ENCODE results near the gene C1D.
"Not testable (repeated sequence)": the region's sequence is repeated elsewhere in the genome, so short reads cannot be mapped to it uniquely, and the experiment has no call there.

The C1D gene

GRCh38 chr2:68074050-68074449, 11.2 kb upstream of the C1D start:
- H3K27me3 ChIP-seq (replicated peaks; ENCODE audit: control insufficient read depth, insufficient read depth, low read length), result no peaks in the 10 kb centered on the region; the same call in 1 of the 2 replicates
- H3K4me3 ChIP-seq (replicated peaks; ENCODE audit: low read depth, low read length), result no peak overlapping the region
- DNase-seq (ENCODE audit: extremely low read depth, insufficient read length), result no peak
- TF ChIP-seq, protein P1, sequence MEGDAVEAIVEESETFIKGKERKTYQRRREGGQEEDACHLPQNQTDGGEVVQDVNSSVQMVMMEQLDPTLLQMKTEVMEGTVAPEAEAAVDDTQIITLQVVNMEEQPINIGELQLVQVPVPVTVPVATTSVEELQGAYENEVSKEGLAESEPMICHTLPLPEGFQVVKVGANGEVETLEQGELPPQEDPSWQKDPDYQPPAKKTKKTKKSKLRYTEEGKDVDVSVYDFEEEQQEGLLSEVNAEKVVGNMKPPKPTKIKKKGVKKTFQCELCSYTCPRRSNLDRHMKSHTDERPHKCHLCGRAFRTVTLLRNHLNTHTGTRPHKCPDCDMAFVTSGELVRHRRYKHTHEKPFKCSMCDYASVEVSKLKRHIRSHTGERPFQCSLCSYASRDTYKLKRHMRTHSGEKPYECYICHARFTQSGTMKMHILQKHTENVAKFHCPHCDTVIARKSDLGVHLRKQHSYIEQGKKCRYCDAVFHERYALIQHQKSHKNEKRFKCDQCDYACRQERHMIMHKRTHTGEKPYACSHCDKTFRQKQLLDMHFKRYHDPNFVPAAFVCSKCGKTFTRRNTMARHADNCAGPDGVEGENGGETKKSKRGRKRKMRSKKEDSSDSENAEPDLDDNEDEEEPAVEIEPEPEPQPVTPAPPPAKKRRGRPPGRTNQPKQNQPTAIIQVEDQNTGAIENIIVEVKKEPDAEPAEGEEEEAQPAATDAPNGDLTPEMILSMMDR (IDR thresholded peaks at IDR 0.05; ENCODE audit: insufficient read depth, low read length, poor library complexity, severe bottlenecking), result no peak
- no peaks in the 10 kb centered on the region for H3K36me3 ChIP-seq (ENCODE audit: control insufficient read depth, insufficient read depth, low read length)

GRCh38 chr2:68063797-68064646, 1.2 kb upstream of the C1D start:
- H3K27me3 ChIP-seq (replicated peaks; ENCODE audit: control insufficient read depth, insufficient read depth, low read length); H3K36me3 ChIP-seq (ENCODE audit: control insufficient read depth, insufficient read depth, low read length); DNase-seq (ENCODE audit: extremely low read depth, insufficient read length); H3K4me3 ChIP-seq (replicated peaks; ENCODE audit: low read depth, low read length): not testable (repeated sequence)

DNA sequence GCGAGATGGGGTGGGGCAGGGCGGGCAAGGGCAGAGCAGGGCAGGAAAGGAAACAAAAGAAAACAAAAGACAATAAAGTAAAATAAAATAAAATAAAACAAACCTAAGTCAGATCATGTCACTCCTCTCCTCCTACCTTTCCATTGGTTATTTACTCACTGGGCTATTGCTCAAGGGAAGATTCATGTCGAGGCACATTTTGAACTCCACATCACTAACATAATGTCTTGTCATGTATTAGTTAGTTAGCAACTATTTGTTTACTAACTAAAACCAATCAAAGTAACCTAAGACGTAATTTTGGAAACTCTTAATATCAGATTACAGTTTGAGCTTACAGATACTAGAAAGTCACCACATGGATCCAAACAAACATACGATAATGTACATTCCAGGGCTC, 2.2 kb downstream of the C1D start:
- no peak for DNase-seq (ENCODE audit: extremely low read depth, insufficient read length)
- H3K27me3 ChIP-seq (replicated peaks; ENCODE audit: control insufficient read depth, insufficient read depth, low read length), result no peaks in the 10 kb centered on the region
- H3K36me3 ChIP-seq (ENCODE audit: control insufficient read depth, insufficient read depth, low read length), result no peaks in the 10 kb centered on the region
- TF ChIP-seq, protein P1 (IDR thresholded peaks at IDR 0.05; ENCODE audit: insufficient read depth, low read length, poor library complexity, severe bottlenecking), result no peak
- H3K4me3 ChIP-seq (replicated peaks; ENCODE audit: low read depth, low read length), result no peak overlapping the region

DNA sequence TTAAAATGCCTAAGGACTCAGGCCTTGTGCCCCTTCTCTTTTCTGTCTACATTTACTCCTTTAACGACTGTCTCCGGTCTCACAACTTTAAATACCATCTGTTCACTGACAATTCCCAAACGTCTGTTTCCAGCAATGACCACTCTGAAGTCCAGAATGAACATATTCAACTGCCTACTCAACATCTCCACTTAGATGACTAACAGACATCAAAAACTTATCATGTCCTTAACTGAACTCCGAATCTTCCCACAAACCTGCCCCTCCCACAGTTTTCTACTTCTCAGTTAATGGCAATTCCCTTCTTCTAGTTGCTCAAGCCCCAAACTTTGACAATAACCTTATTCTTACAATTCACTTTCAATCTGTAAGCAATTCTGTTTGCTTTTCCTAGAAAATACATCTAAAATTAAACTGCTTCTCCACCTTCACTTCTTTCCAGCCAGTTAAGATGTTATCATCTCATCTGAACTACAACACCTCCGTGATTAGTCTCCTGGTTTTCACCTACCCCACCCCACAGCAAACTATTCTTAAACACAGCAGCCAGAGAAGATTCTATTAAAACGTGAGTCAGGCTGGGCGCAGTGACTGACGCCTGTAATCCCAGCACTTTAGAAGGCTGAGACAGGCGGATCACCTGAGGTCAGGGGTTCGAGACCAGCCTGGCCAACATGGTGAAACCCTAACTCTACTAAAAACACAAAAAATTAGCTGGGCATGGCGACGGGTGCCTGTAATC, 2.8 kb downstream of the C1D start:
- Histone ChIP-seq H3K27me3 (replicated peaks; ENCODE audit: control insufficient read depth, insufficient read depth, low read length) (no peaks in the 10 kb centered on the region), H3K4me3 (replicated peaks; ENCODE audit: low read depth, low read length) (no peak overlapping the region), H3K36me3 (ENCODE audit: control insufficient read depth, insufficient read depth, low read length) (no peaks in the 10 kb centered on the region)
- no peak for DNase-seq (ENCODE audit: extremely low read depth, insufficient read length)
- TF ChIP-seq, protein P1 (IDR thresholded peaks at IDR 0.05; ENCODE audit: insufficient read depth, low read length, poor library complexity, severe bottlenecking), result no peak

DNA sequence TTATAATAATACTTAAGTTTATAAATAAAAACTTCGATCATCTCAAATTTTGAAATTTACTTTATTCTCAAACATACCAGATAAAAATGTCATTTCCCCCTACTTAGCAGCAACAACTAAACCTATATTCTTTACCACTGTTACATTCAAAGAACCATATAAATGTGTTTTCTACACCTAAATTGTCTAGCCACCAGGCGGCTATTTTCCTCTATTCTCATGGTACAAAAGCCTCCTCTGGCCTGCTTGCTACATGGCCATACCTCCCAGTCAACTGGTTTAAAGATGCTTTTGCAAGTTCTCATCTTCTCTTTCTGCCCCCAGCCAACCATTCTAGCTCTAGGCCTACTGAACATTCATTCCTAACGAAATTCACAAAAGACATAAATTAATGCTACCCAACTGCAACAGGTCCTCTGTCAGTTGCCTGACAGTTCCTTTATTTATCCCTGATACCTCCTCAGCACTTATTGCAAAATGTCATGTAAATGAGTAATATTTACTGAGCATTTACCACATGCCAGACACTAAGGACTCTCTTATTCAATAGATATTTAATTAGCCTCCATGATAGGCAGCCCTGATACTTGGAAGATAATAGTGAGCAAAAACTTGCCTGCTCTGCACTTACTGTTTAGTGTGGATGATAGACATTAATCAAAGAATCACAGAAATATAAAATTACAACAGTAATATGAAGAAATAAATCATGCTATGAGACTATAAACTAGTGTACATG, 5.0 kb downstream of the C1D start:
- DNase-seq (ENCODE audit: extremely low read depth, insufficient read length), result no peak
- H3K27me3 ChIP-seq (replicated peaks; ENCODE audit: control insufficient read depth, insufficient read depth, low read length), result no peaks in the 10 kb centered on the region
- H3K36me3 ChIP-seq (ENCODE audit: control insufficient read depth, insufficient read depth, low read length), result no peaks in the 10 kb centered on the region
- H3K4me3 ChIP-seq (replicated peaks; ENCODE audit: low read depth, low read length), result no peak overlapping the region
- TF ChIP-seq, protein P1 (IDR thresholded peaks at IDR 0.05; ENCODE audit: insufficient read depth, low read length, poor library complexity, severe bottlenecking), result no peak

All from GM06990 (cell line).